Measurements from ENCODE around the gene LGALSL. TPM values are rescaled to one million over a fixed set of nuclear protein-coding genes. Genes with fewer than 3 reads are reported as not detected.
"Not testable (repeated sequence)": the region's sequence is repeated elsewhere in the genome, so short reads cannot be mapped to it uniquely, and the experiment has no call there.

LGALSL gene
- total RNA-seq, 1 donor from 2014 or later, result 13.1 TPM

DNA sequence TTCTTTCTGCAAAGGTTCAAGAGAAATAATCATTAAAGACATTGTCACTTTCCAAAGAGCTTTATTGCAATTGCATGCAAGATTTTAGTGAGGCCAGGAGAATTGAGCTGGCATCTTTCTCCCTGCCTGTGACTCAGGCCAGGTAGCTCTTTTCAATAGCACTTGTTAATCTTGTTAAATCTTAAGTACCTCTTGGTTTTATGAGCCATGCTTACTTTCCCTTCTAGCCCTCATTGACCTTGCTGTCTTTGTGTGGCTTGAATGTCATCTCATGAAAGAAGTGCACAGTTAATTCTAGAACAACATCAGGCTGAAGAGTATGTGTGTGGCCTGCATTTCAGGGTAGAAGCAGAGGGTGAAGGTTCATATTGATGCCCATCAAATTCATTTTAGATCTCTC is 14.8 kb upstream of the LGALSL start:
- no peak for DNase-seq (ENCODE audit: low spot score)
- intact Hi-C loops (cut with DNase I), result no loop called here

DNA sequence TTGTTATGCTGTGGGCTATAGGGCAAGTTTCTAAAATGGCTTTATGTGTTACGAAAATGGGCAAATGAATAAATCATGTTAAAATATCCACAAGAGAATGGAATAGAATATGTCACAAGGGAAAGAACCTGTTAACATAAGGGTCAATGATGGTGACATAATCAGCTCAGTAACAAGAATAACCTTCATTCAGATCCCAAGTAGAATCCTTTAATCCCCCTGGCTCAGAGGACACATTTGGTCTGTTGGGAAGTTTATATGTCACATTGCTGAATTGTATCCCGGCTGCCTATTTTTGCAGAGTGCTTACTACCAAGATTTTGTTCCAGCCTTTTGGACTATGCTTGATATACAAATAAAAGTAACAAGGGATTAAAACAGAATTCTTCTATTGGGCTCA is 13.1 kb upstream of the LGALSL start:
- no peak for DNase-seq (ENCODE audit: low spot score)
- intact Hi-C loops (cut with DNase I), result no loop called here

GRCh38 chr2:64442277-64442676 is 11.7 kb upstream of the LGALSL start:
- no peak for DNase-seq (ENCODE audit: low spot score)
- intact Hi-C loops (cut with DNase I), result no loop called here

GRCh38 chr2:64442801-64443429 is 11.0 kb upstream of the LGALSL start:
- no peak for DNase-seq (ENCODE audit: low spot score)

GRCh38 chr2:64445970-64446369 is 8.0 kb upstream of the LGALSL start:
- intact Hi-C loops (cut with DNase I); DNase-seq (ENCODE audit: low spot score): not testable (repeated sequence)

More at GRCh38 chr2:64442801-64443429, 11.0 kb upstream of the LGALSL start:
- intact Hi-C loops (cut with DNase I), result no loop called here

DNA sequence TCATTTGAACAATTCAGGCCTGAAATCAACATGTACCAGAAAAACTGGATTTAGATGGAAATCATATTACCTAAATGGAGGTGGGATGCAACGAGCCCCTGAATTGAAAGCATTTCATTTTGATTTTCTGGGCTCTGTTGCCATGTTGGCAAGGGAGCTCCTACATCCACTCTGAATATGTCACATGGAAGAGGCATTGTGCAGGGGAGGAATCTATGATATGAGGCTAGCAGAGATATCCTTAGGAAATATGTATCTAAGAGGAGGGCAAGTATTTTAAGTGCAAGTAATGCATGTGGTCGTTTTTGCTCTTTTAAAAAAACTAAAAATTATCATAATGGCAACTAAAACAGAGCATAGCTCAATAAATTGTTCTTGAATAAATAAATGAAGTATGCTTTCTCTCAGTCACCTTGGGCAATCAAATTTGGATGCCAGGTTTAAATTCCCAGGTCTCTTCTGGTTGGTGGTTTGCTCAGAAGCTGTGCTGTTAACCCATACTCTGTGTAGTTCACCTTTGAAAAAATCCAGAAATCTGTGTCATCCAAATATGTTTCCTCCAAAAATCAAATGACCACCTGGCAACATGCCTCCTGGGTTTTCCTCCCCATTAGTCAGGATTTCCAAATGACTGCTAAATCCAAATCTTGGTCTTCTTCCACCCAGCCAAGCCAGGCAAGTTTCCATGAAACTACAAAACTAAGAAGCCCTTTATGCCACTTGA is 6.5 kb upstream of the LGALSL start:
- no peak for DNase-seq (ENCODE audit: low spot score)
- intact Hi-C loops (cut with DNase I), result no loop called here

GRCh38 chr2:64448041-64448426 is 5.9 kb upstream of the LGALSL start:
- intact Hi-C loops (cut with DNase I), result no loop called here
- no peak for DNase-seq (ENCODE audit: low spot score)

- intact Hi-C loops (cut with DNase I), result no loop called here
- DNase-seq (ENCODE audit: low spot score), result no peak
These were observed 2.9 kb upstream of the LGALSL start for GRCh38 chr2:64451051-64451450.

GRCh38 chr2:64454386-64455332 is 697 bp downstream of the LGALSL start:
- intact Hi-C loops (cut with DNase I), result loop anchor here (2.0 kb wide), 1 partner anchor 32 kb away; no protein-coding TSS in a partner anchor
- peak; percentile 76 for DNase-seq (ENCODE audit: low spot score)

GRCh38 chr2:64455545-64455944 is 1.6 kb downstream of the LGALSL start:
- DNase-seq (ENCODE audit: low spot score), result no peak
- intact Hi-C loops (cut with DNase I), result loop anchor here (2.0 kb wide), 1 partner anchor 31 kb away; no protein-coding TSS in a partner anchor

- intact Hi-C loops (cut with DNase I), result no loop called here
These were observed 2.3 kb downstream of the LGALSL start for GRCh38 chr2:64456293-64456692.

GRCh38 chr2:64457524-64457923 is 3.6 kb downstream of the LGALSL start:
- intact Hi-C loops (cut with DNase I), result no loop called here
- no peak for DNase-seq (ENCODE audit: low spot score)

More at GRCh38 chr2:64456293-64456692, 2.3 kb downstream of the LGALSL start:
- DNase-seq (ENCODE audit: low spot score), result no peak

- intact Hi-C loops (cut with DNase I), result no loop called here
- DNase-seq (ENCODE audit: low spot score), result no peak
These were observed 5.6 kb downstream of the LGALSL start for GRCh38 chr2:64459575-64459974.

- intact Hi-C loops (cut with DNase I), result no loop called here
- DNase-seq (ENCODE audit: low spot score), result no peak
These were observed 6.4 kb downstream of the LGALSL start for GRCh38 chr2:64460330-64460729.

- no peak for DNase-seq (ENCODE audit: low spot score)
- intact Hi-C loops (cut with DNase I), result no loop called here
These were observed 7.5 kb downstream of the LGALSL start for GRCh38 chr2:64461271-64462058.

GRCh38 chr2:64462171-64462570 is 8.2 kb downstream of the LGALSL start:
- intact Hi-C loops (cut with DNase I), result no loop called here
- DNase-seq (ENCODE audit: low spot score), result no peak

DNA sequence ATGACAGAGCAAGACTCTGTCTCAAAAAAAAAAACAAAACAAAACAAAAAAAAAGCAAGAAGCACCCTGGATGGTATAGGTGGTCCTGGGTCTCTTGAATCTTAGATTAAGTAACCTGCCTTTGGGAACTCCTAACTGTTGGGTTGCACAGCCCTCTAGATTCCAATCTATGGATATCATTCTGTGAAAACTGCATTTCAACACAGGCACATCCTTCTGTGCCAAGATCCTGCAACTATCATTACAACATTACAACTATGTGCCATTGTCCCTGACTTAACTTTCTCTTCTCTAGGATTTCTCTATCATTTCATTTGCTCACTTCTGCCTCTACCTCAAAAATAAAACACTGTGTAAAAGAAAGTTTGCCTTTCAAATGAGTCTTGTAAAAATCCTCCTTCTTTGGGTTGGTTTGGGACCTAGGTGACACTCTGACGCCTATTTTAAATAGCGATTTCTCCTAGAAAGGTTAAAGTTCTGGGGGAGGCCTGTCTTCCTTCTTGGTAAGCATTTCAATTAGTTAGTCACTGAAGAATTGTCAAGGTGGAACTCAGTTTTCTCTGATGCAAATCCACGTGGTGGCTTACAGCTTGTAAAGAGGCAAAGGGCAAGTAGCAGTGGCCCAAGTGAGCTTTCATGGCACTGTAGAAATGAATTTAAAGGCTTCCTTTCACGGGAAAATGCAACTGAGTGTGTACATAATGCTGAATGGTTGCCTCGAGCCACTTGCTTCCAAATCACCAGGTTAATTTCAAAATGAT is 9.2 kb downstream of the LGALSL start:
- DNase-seq (ENCODE audit: low spot score), result no peak
- intact Hi-C loops (cut with DNase I), result no loop called here

GRCh38 chr2:64463781-64464180 is 9.8 kb downstream of the LGALSL start:
- intact Hi-C loops (cut with DNase I), result no loop called here
- DNase-seq (ENCODE audit: low spot score), result no peak
